Fibroblast of skin of scalp (primary cell): ENCODE results near the gene COL15A1.
A peak's percentile ranks its signal among the peaks of the same experiment; 100 is the strongest.

ENCODE experiments used
- DNase-seq: peaks from one replicate; pipeline ENCODE4 v3.0.0-alpha.2; 2013

The COL15A1 gene

DNA sequence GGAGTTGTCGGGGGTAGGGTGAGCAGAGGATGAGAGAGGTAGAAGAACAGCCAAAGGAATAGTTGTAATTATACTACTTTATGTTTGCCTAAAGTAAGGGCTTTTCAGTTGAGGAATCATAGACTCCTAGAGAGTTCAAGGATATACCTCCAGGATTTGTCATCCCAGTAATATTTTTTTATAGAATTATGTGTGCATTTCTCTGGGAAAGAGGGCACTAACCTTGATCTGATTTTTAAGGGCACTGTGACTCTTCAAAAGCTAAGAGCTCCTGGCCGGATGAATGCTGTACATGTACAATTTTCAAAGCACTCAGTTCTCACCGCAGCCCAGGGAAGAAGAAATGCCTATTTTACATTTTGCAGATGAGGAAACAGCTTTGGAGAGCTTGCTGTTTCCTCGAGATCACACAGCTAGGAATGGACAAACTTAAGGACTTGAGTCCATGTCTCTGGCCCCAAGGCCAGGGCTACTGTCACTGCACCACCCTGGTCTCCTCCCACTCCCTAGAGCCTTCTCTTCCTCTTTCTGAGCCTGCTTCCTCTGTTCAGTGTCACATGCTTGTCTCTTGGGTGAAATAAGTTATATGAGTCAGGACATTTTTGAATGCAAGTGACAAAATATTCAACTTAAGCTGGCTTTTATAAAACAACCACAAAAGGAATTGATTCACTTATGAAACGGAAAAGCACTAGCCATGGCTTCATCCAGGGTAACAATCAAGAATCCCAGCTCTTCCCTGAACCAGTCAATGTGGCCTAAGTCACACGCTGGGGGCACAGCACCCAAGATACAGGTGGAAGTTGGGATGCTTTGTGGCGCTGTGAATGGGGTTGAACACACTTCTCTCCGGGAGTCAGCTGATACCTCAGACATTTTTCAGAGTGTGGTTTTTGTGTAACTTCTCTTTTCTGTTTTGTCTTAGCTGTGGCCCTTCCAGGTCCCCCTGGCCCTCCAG lies 115.5 kb downstream of the COL15A1 start:
- peak; percentile 56 for DNase-seq

DNA sequence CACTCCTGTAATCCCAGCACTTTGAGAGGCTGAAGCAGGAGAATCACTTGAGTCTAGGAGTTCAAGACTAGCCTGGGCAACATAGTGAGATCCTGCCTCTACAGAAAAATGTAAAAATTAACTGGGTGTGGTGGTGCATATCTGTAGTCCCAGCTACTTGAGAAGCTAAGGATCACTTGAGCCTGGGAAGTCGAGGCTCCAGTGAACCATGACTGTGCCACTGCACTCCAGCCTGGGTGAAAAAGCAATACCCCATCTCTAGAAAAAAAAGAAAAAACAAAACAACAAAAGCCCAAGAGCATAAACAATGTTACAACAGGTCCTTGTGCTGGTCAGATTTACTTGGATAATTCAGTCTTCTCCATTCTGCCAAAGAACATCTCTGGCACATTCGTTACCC lies 116.9 kb downstream of the COL15A1 start:
- no peak for DNase-seq

DNA sequence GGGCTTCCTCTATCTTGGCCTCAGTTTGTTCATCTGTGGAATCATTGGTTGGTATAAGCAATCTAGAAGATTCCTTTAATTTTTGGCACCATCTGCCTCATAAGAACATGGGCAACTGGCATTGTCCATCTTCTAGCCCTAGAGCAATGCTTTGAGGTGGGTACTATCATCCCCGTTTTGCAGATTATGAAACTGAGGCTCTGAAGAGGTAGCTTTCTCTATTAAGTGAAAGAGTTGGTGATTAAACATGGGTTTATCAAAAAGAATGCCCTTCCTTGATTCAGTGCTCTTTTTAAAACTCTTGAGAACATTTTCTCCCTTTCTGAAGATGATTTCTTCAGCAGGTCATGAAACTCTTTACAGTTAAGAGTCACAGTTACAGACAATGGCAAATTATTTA lies 118.8 kb downstream of the COL15A1 start:
- DNase-seq, result no peak

DNA sequence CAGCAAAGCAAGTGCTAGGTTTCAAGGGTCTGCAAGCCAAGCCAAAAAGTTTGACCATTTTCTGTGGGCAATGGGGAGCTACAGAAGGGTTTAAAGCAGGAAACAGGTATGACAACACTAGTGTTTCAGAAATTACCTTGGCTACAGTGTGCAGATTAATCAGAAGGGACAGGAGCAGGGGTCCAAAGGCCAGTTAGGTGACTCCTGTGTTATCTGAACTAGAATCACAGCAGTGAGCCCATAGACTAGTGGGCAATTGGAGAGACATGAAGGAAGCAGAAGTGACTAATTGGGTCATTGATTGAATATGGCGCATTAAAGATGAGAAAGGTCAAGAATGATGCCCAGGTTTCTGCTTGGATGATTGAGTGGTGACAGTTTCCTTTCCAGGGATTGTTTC lies 119.8 kb downstream of the COL15A1 start:
- DNase-seq, result no peak

DNA sequence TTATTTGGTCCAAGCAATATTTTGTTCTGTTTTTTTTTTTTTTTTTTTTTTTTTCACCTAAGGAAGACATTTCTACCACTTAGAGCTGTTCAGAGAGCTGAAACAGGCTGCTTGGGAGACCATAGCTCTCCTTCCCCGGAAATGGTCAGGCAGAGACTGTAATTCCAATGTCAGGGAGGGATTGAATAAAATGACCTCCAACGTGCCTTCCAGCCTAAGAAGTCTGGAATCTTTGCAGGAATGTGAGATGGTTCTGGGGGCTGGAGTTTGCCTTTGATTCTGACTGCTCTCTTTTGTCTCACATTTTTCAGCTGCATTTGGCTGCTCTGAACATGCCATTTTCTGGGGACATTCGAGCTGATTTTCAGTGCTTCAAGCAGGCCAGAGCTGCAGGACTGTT lies 122.9 kb downstream of the COL15A1 start:
- no peak for DNase-seq

DNA sequence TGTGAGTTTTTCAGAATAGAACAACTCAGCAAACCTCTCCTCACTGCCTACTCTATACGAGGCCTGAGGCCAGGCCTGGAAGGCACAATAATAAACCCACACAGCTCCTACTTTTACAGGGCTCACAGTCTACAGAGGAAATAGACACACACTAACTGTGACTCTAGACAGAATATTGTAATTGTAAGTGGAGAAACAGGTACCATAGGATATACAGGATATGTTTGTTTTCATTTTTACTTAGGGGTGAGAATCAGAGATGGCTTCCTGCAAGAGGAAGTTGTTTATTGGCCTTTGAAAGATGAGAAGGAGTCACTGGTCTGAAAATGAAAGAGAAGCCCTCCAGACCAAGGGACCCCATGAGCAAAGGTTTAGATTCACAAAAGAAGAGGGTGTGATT lies 125.4 kb downstream of the COL15A1 start:
- DNase-seq, result no peak

DNA sequence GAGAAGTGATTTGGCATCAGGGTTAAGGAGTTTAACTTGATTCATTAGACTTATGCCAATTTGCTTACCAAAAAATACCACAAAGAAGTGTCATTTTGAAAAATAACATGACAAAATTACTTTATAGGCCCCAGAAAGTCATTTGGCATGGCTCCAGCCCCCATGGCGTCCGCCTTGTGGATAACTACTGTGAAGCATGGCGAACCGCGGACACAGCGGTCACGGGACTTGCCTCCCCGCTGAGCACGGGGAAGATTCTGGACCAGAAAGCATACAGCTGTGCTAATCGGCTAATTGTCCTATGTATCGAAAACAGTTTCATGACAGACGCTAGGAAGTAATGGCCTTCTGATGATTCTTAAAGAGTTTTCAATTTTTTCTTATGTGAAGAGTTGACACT lies 125.8 kb downstream of the COL15A1 start:
- no peak for DNase-seq

DNA sequence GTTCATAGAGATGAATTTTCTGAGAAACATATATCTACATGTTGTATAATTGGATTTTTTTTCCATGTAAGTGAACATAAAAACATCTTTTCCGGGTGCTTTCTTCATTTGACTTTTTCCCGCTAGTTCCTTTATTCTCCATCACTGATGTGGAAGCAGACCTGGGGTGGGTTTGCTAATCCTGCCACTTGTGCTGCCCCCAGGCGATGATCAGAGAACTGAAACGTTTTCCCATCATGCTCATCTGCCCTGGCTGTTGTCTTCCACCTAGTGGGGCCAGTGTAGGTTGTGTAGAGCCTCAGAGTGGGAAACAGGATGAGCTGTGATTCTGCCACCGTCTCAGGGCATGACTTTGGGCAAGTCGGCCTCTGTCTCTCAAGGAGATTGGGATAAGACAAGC lies 127.0 kb downstream of the COL15A1 start:
- no peak for DNase-seq

DNA sequence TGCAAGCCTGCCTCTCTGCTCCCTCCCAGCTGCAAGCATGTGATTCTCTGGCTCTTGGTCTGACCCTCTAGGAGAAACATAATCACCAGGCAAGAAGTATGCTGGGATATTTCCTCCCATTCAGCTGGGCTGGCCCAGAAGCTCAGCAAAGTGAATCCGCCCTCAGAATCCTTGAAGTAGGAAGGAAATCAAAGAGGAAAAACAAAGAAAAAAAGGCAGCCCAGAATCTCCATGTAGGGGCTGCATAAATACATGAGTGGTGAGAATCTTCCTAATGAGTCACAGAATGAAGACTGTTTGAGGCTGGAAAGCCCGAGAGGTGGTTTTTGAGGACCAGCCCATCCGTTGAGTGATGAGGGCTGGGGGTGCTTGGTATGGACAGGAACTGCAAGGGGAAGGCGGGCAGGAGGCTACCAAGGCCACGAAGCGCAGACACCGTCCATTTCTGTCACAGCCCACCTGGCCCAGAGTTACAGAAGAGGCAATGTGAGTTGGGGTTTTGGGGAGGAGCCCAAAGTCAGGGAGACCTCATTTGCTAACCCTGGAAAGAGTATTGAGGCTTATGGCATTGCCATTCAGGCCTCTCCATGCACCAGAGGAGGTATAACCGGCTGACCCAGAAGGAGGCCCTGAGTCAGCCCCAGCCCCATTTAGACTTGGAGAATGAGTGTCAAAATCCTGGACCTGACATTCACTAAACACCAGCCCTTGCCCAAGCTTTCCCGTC lies 127.8 kb downstream of the COL15A1 start:
- DNase-seq, result peak; percentile 67

DNA sequence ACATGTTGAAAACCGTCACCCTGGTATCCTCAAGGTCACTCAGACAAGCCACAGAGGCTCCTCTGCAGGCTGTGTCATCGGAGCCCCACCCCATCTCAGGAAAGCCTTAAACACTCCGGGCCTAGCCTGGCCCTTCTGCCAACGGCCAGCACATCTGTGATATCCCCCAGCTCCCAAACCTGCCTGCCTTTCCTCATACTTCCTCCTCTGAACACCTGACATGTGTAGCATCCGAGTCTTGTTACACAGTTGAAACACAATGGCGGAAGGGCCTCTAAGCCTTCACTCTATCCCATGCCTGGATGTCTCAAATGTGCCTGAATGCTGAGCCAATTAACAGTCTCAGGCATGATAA lies 128.3 kb downstream of the COL15A1 start:
- no peak for DNase-seq

DNA sequence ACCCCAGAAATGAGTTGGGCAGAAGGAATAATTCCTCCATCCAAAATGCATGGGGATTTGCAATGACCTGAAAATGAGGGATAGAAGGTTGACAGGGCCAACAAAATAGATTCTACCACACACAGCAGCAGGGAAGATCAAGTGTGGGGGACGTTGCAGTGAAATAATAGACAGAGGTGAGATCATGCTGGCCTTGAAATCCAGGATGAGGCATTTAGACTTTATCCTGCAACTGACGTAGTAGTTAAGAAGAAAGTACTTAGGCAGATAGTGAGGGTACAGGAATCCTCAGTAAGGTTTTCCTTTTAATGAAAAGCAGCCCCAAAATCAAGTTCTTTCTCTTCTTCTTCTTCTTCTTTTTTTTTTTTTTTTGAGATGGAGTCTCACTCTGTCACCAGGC lies 129.6 kb downstream of the COL15A1 start:
- DNase-seq, result no peak

DNA sequence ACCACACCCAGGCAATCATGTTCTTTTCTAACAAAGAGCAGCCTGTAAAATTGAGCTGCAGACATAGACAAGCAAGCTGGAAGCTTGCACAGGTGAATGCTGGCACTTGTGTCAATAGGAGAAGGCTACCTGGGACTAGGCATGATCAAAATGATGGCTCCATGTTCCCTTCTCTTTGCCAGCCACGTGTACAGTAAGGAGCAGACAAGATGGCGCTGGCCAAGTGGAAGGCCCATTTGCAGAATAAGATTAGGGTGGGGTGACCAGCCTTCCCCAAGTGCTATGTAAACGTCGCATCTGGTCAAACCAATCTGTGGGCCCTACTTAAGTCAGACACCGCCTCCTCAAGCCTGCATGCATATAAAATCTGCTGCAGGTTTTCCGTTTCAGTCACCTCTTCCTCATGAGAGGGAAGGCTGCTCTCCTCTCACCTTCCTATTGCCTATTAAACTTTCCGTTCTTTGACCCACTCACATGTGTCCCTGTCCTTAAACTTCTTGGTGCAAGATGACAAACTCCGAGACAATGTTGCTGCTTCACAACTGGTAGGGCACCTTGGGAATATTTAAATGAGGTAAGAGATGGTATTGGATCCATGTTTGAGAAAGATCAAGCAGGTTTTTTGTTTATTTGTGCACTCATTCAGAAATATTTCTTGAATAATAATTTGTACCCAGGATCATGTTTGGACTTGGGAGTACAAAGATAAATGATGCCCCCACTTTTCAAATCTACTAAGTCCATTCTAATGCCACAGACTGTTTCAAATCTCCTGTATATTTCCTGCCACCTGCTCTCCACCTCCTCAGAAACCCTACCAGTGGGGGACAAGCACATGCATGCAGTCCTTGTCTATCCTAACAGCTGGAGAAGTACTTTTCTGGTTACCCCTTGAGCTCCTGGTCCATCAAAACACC lies 130.5 kb downstream of the COL15A1 start:
- no peak for DNase-seq

DNA sequence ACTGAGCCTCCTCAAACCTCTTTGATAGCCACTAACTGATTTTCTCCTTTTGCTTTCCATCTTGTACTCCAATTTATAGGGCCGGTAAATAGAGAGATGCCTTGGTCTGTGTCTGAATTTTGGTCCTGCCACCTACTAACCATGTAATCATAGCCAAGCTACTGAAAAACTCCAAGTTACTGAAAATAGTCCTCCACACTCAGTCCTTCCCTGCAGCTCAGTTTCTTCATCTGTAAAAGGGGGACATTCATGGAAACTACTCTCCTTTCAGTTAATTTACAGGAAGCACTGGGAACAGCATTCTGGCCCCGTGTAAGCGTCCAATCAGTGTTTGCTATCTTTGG lies 131.2 kb downstream of the COL15A1 start:
- no peak for DNase-seq

DNA sequence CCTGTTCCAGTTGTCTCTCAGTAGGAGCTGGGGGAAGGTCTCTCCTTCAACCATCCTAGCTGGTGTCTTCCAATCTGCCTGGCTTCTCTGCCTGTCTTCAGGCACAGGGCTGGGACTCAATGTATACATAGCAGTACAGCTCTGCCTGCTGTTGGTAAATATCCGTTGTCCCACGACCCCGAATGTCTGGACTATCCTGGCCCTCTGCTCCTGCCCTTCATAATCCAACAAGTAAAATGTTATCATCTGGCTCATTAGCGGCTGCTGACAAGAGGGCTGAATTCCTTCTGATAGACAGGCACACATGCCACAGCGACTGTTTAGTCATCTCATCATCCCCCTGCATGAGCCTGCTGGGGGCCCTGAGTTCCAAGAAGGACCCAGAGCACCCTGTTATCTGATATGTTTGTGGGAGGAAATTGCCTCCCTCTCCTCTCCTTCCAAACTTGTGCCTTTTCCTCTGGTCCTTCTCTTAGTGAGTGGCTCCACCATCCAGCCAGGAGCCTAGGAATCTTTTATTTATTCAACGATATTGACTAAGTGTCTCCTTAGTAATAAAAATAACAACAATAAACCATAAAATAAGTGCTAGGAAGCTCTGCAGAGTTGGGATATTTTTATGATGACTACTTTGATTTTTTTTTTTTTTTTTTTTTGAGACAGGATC lies 131.7 kb downstream of the COL15A1 start:
- peak; percentile 81 for DNase-seq

DNA sequence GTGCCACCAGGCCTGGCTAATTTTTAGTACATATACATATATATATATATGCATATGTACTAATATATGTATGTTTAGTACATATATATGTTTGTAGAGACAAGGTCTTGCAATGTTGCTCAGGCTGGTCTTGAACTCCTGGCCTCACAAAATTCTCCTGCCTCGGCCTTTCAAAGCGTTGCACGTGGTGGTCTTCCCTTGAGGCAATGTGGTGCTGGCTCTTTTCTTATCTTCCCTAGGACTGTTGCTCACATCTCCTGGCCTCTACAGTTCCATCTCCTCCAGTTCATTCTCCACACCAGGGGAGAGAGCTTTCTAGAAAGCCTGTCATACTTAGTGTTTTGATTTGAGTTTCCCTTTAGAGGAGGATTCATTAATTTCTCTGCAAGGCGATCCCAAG lies 132.3 kb downstream of the COL15A1 start:
- DNase-seq, result no peak

DNA sequence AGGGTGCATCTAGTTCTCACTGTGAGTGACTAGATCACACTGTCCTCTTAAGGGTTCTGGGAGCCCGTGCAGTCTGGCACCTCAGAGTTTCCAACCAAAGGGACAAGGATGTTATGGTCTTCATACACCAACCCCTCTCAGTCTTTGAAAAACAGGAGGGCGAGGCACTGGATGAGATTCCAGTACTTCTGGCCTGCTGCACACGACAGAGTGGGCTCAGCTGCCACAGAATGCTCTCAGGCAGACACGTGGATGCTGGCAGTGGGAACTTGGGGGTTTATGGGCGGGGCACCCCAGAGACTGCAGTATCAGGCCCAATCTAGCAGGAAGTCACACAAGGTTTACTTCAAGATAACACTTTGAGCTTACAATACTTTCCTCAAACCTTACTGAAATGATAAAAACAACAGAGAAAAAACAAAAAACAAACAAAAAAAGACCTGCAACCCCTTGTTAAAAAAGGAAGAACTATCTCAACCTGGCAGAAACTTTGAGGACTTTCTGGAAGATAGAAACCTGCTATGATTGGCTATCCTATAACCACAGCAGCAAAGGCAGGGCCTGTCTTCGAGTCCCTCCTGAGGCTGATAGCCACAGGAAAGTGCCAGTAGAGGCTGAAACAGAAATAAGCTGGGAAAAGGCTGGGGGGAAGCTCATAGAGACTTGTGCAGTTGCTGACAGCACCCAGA lies 132.9 kb downstream of the COL15A1 start:
- no peak for DNase-seq

DNA sequence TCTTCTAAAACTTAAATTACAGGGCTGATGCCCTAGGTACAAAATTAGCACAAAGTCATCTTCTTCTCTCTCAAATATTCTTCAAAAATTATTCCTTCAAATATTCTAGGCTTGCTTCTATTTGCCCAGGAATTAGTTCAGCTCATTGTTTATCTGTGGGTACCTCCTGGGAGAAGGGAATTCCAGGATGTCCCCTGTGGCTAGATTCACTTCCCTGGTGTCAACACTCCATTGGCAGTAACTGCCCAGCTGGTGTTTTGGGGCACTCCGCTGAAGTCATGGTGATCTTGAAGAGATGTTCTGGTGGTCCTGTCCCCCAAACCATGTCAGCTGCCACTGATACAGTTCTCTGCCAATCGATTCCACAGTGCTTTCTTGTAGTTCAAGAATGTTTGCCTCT lies 135.0 kb downstream of the COL15A1 start:
- peak; percentile 54 for DNase-seq

DNA sequence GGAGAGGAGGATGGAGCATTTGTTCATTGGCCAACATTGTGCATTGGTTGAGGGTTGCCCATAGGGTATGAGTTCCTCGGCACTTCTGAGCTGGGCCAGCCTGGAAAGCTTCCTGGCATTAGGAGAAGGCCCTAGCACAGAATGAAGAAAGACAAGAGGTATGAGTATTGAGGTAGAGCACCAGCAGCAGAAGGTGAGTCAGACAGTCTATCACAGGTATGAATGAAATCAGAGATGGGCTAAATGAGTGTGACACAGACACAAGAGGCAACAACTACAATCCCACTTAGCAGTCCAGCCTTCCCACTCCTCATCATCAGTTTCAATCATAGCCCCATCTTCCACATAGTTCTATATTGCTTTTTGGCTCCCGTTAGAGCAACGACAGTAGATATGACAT lies 135.8 kb downstream of the COL15A1 start:
- DNase-seq, result no peak

DNA sequence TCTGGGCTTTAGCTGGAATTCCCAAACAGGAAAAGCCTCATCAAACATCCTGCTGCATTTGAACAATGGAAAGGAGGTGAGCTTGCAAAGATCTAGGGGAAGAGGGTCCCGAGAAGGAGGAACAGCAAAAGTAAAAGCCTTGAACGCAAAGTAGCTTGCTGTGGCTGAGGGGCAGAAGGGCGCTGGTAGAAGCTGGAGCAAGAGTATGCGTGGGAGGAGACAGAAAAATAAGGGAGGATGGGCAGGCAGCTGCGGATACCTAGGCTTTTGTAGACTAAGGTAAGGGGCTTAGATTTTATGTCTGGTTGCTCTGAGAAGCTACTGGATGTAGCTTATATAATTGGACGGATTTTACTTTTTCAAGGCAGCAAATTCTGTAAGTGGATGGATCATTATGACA lies 139.3 kb downstream of the COL15A1 start:
- DNase-seq, result no peak

DNA sequence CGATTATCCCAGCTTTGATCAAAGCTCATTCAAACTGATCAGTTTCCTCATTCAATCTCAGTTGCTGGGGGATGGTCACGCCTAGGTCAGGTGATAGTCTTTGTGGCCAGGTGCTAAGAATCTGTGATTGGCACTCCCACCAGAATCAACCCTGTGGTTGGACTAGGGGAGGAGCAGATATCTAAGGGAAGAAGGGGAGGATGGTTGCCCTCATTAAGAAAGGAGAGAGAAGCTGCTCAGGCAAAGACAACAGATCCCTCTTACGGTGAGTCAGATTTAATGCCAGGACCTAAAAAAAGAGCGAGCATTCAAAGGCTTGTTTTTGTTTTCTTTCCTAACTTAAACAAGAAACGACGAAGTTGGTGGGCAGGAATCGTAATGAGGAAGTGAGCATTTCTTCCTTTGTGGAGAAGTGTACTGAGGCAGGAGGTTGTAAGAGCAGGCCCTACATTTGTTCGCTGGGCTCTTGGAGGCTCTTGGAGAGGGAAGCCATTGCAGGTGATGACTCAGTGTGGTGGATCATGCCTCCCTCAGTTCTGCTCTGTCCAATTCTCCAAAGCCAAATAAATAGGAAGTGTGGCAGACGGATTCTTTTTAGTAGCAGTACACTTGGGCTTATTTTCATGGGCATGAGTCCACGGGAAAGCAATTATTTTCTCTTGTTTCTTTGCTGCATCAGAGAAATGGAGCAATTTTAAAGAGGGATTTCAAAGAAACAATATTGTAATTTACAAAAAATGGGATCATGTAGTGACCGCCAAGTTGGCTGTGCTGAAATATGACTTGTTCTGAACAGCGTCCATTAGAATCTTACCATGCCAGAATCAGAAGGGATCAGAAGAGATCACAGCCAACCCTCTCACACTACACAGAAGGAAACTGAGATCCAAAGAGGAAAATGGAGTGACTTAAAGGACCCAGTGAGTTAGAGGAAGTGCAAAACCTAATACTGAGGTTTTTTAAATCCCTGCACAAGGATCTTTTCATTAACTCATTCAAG lies 142.5 kb downstream of the COL15A1 start:
- DNase-seq, result peak; percentile 82

DNA sequence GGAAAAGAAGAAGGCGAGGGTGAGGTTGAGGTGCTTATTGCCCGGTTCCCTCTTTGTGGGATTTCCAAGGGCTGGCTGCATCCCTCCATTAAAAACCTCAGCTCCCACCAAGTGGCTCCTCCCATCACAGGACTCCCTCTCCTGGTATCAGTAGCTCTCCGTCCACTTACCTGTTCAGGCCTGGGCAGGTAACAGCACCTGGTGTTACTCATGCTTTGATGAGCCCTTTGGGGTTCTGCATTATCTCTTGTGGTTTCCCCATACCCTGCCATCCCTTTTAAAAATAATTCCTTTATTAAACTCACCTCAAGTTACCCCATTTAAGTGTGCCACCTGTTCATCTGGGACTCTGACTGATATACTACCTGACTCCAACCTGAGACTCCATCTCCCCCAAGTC lies 143.8 kb downstream of the COL15A1 start:
- no peak for DNase-seq
